K562 (cell line): Measurements from ENCODE around the gene WDR1. TPM values are rescaled to one million over a fixed set of nuclear protein-coding genes. Genes with fewer than 3 reads are reported as not detected.

ENCODE experiments used
- ATAC-seq: fragments of 200-7000 bp; cut with Tn5 transposase; 3 replicates; pipeline ENCODE4 v1.9.1; 2020; ENCODE audit warnings: moderate library complexity
- BruUV-seq: library from RNA; stranded (reverse); fragments of 400-500 nt; replicated peaks from 2 replicates; lab custom pipeline; 2021; lab: Mats Ljungman, UMichigan
- CTCF ChIA-PET: fragments of 300-600 bp; formaldehyde crosslinking; extraction: SDS; loops from one replicate; lab custom pipeline; 2021; ENCODE audit warnings: low intra/inter-chr PET ratio; lab: Yijun Ruan, JAX
- POLR2A ChIA-PET: fragments of 300-600, 350-650 bp; sonication (Branson Sonifier 250); formaldehyde crosslinking; extraction: SDS; loops from one replicate; lab custom pipeline; 2021; ENCODE audit warnings: antibody characterized with exemption, inconsistent platforms; lab: Yijun Ruan, JAX
- DNase-seq, 4 experiments: peaks; one replicate each; pipeline versions ENCODE4 v3.0.0 to v3.0.0-alpha.2; 2011 to 2018; ENCODE audit warnings: low spot score in 3 of 4, mixed read lengths in 3 of 4; ENCODE audit errors: extremely low read depth in 1 of 4
- FAIRE-seq: peaks from 2 replicates; lab custom pipeline; 2011; peaks lifted over from hg19 to GRCh38; lab: Jason Lieb, UNC
- H2AFZ ChIP-seq: 2 replicates; pipeline ENCODE4 v1.6.0; 2011; ENCODE audit warnings: low read depth, low read length, control low read depth, inconsistent platforms
- H3K27ac ChIP-seq: fragments of 200-600 bp; 3 replicates; pipeline ENCODE4 v1.8.0; 2011; ENCODE audit warnings: low read depth, mild to moderate bottlenecking, control low read depth, inconsistent platforms, low read length, moderate library complexity, mixed read lengths; ENCODE audit errors: extremely low read depth
- H3K27me3 ChIP-seq, 2 experiments: fragments of 300-600 bp in 1 of 2; 2 replicates in 1 of 2; 3 replicates in 1 of 2; pipeline versions ENCODE4 v1.6.0 to v1.8.0; 2011; ENCODE audit warnings: inconsistent platforms in 2 of 2, low read length in 2 of 2, mild to moderate bottlenecking in 1 of 2, mixed read lengths in 1 of 2, moderate library complexity in 1 of 2; ENCODE audit not compliant: control insufficient read depth in 2 of 2, insufficient read depth in 2 of 2
- H3K36me3 ChIP-seq: fragments of 300-600 bp; 3 replicates; pipeline ENCODE4 v1.8.0; 2011; ENCODE audit warnings: mild to moderate bottlenecking, low read length, inconsistent platforms; ENCODE audit not compliant: control insufficient read depth, insufficient read depth
- H3K4me1 ChIP-seq, 2 experiments: fragments of 200-600 bp in 1 of 2; replicated peaks in 1 of 2; 2 replicates in 1 of 2; 3 replicates in 1 of 2; pipeline versions ENCODE4 v1.5.1 to v1.8.0; 2011; ENCODE audit warnings: inconsistent platforms in 2 of 2, low read length in 2 of 2, mild to moderate bottlenecking in 1 of 2, mixed read lengths in 1 of 2, moderate library complexity in 1 of 2; ENCODE audit not compliant: control insufficient read depth in 2 of 2, insufficient read depth in 2 of 2
- H3K4me2 ChIP-seq: 2 replicates; pipeline ENCODE4 v1.6.1; 2011; ENCODE audit warnings: low read length, control low read depth, inconsistent platforms, mixed read lengths; ENCODE audit not compliant: insufficient read depth
- H3K4me3 ChIP-seq: fragments of 200-600 bp; sonication (generic), shearing (Covaris generic); 2 replicates; pipeline ENCODE4 v1.5.1; 2016; ENCODE audit warnings: control low read depth, inconsistent platforms
- H3K79me2 ChIP-seq: fragments of 200-600 bp; 3 replicates; pipeline ENCODE4 v1.8.0; 2011; ENCODE audit warnings: low read length, inconsistent platforms; ENCODE audit not compliant: control insufficient read depth, insufficient read depth
- H3K9ac ChIP-seq, 2 experiments: 2 replicates each; pipeline versions ENCODE4 v1.6.0 to v1.6.1; 2011; ENCODE audit warnings: low read depth in 2 of 2, low read length in 2 of 2, control low read depth in 1 of 2, inconsistent platforms in 1 of 2, mild to moderate bottlenecking in 1 of 2, mixed read lengths in 1 of 2; ENCODE audit not compliant: insufficient read depth in 1 of 2
- H3K9me1 ChIP-seq: one replicate; pipeline ENCODE4 v1.6.0; 2011; ENCODE audit warnings: inconsistent platforms, mild to moderate bottlenecking, low read length, moderate library complexity; ENCODE audit not compliant: control insufficient read depth, insufficient read depth
- H3K9me3 ChIP-seq: replicated peaks from 2 replicates; pipeline ENCODE4 v1.5.1; 2011; ENCODE audit warnings: low read depth, low read length, inconsistent platforms; ENCODE audit not compliant: control insufficient read depth, insufficient read depth
- H4K20me1 ChIP-seq: replicated peaks from 2 replicates; pipeline ENCODE4 v1.6.1; 2011; ENCODE audit warnings: low read length, inconsistent platforms, mixed read lengths; ENCODE audit not compliant: control insufficient read depth, insufficient read depth
- CBFA2T3 ChIP-seq: fragments of 450-650 bp; IDR thresholded peaks from 2 replicates; pipeline ENCODE4 v1.6.1; 2017
- CHD1 ChIP-seq: fragments of 200-600 bp; sonication (generic); IDR thresholded peaks from one replicate; pipeline ENCODE4 v1.6.1; 2012; ENCODE audit warnings: mild to moderate bottlenecking, moderate library complexity, low read length, inconsistent platforms
- CREM ChIP-seq: IDR thresholded peaks from 2 replicates; pipeline ENCODE4 v1.6.1; 2014; ENCODE audit warnings: antibody characterized with exemption, low read depth
- HLTF ChIP-seq: fragments of 450-650 bp; IDR thresholded peaks from 2 replicates; pipeline ENCODE4 v1.6.1; 2016
- IRF1 ChIP-seq: sonication (generic); formaldehyde crosslinking; IDR thresholded peaks from 2 replicates; pipeline ENCODE4 v1.8.0; 2022; ENCODE audit warnings: missing genetic modification reagents, mild to moderate bottlenecking, borderline replicate concordance
- PKNOX1 ChIP-seq: fragments of 450-650 bp; IDR thresholded peaks from 2 replicates; pipeline ENCODE4 v1.6.1; 2016
- RFX5 ChIP-seq: IDR thresholded peaks from 2 replicates; pipeline ENCODE4 v1.6.1; 2011; ENCODE audit warnings: low read depth, mild to moderate bottlenecking, improper control_type of control experiment, low read length
- WGBS: fragments of 100-300 bp; shearing (Covaris generic); methylation state at CpG from one replicate; pipeline ENCODE4 v1.1.6; 2016; ENCODE audit warnings: low coverage, mixed read lengths; ENCODE audit not compliant: insufficient coverage; ENCODE audit errors: missing lambda C conversion rate; 5-methylcytosine and 5-hydroxymethylcytosine counted together
- in situ Hi-C: fragments of 300-500 bp; cut with MboI; formaldehyde crosslinking; loops from 4 replicates; pipeline ENCODE4 v1.15.0; 2018; ENCODE audit warnings: inconsistent platforms, mixed read lengths
- intact Hi-C: fragments of 100-400 bp; cut with micrococcal nuclease; formaldehyde crosslinking; loops from 2 replicates; pipeline ENCODE4 v1.14.2; 2022
- polyA plus RNA-seq, 8 experiments: library from polyadenylated mRNA; depleted of rRNA in 4 of 8; stranded (reverse) in 5 of 8; unstranded in 3 of 8; fragments of >200 nt; fragmentation: Nextera tagmentation in 2 of 8; fragmentation: Illumina TruSeq in 1 of 8; extraction: Ambion mirVana in 2 of 8; extraction: Trizol in 1 of 8; gene quantifications; 2 replicates each; pipeline versions ENCODE4 v1.2.1 to v1.2.3, GENCODE V29; 2011 to 2014; ENCODE audit warnings: inconsistent platforms in 1 of 8, missing spikeins in 1 of 8
- total RNA-seq, 7 experiments: library from RNA; depleted of rRNA in 6 of 7; stranded (reverse); fragments of >200 nt in 6 of 7; fragmentation: Illumina TruSeq in 2 of 7; extraction: Trizol in 2 of 7; gene quantifications; 2 replicates each; pipeline versions ENCODE4 v1.2.1 to v1.2.3, GENCODE V29; 2011 to 2021; ENCODE audit warnings: low replicate concordance in 1 of 7

Gene WDR1
- total and polyA plus RNA-seq, 9 of the 15 experiments (the other 6 are each of a cell fraction or from before 2014, with no cell fraction given): 16.1 to 213 (median 125) TPM

- Histone ChIP-seq H3K27ac (no peak overlapping the region), H4K20me1 (no peaks in the 10 kb centered on the region), H3K4me3 (no peak overlapping the region), H3K79me2 (no peaks in the 10 kb centered on the region), H3K9ac (no peak overlapping the region), H3K27me3 (peaks cover 20 to 69% of the 10 kb centered on the region in 2 experiments; a peak in 4 of 5 replicates), H2AFZ (no peak overlapping the region), H3K4me2 (no peak overlapping the region), H3K4me1 (no peaks in the 10 kb centered on the region; a peak in 1 of 5 replicates), H3K9me3 (no peaks in the 10 kb centered on the region), H3K9me1 (no peaks in the 10 kb centered on the region), H3K36me3 (no peaks in the 10 kb centered on the region)
- TF ChIP-seq CBFA2T3 (peak; percentile 52), CREM (peak; percentile 49), CHD1 (no peak), IRF1 (CRISPR knock-in tag) (no peak)
- ChIA-PET CTCF (no interaction called here), POLR2A (interaction anchor here (11.9 kb wide), 1 partner anchor 14 kb away, joined by 216 read pairs; the partner anchor contains the start of gene WDR1)
- in situ Hi-C loops (no loop called here), intact Hi-C loops (no loop called here)
- ATAC-seq (no peak), FAIRE-seq (no peak), DNase-seq (peak in 3 of 4 experiments; percentile 20 to 73 (median 67))
- no TSS peak for BruUV-seq
- 2% methylated on average over 5 of the region's 5 CpGs for WGBS
These were observed 17.5 kb upstream of the WDR1 start for GRCh38 chr4:10134141-10134540.

GRCh38 chr4:10131202-10131601 lies 14.6 kb upstream of the WDR1 start:
- Histone ChIP-seq H3K79me2 (no peaks in the 10 kb centered on the region), H2AFZ (no peak overlapping the region), H3K4me2 (no peak overlapping the region), H3K27me3 (peaks cover 31 to 63% of the 10 kb centered on the region in 2 experiments; a peak in 4 of 5 replicates), H4K20me1 (no peaks in the 10 kb centered on the region), H3K27ac (no peak overlapping the region), H3K9me3 (no peaks in the 10 kb centered on the region), H3K4me3 (no peak overlapping the region), H3K9ac (no peak overlapping the region; a peak in 1 of 4 replicates), H3K36me3 (no peaks in the 10 kb centered on the region), H3K9me1 (no peaks in the 10 kb centered on the region), H3K4me1 (no peaks in the 10 kb centered on the region; a peak in 1 of 5 replicates)
- in situ Hi-C loops: no loop called here
- CTCF ChIA-PET: no interaction called here
- FAIRE-seq (no peak), ATAC-seq (no peak), DNase-seq (no peak)
- WGBS: 8% methylated on average over 8 of the region's 10 CpGs
- POLR2A ChIA-PET: interaction anchor here (11.9 kb wide), 1 partner anchor 11 kb away, joined by 216 read pairs; the partner anchor contains the start of gene WDR1
- intact Hi-C loops: no loop called here
- BruUV-seq: no TSS peak
- TF ChIP-seq RFX5 (no peak), CREM (peak; percentile 25; the same call in 1 of the 2 replicates), HLTF (no peak), PKNOX1 (peak; percentile 57)
